H1 (cell line): ENCODE measurements around the gene GPC3. TPM values are rescaled to one million over a fixed set of nuclear protein-coding genes. Genes with fewer than 3 reads are reported as not detected.

Source experiments
- EGR1 ChIP-seq: IDR thresholded peaks from 2 replicates; pipeline ENCODE4 v1.6.1; 2011; ENCODE audit warnings: low read depth, low read length, borderline replicate concordance
- JUND ChIP-seq: IDR thresholded peaks from 2 replicates; pipeline ENCODE4 v1.6.1; 2011; ENCODE audit warnings: mild to moderate bottlenecking, improper control_type of control experiment, low read length
- PHF8 ChIP-seq: fragments of 200-600 bp; sonication (generic); conservative IDR thresholded peaks from 2 replicates; pipeline ENCODE4 v1.7.1; 2012; ENCODE audit warnings: low read depth, mild to moderate bottlenecking, inconsistent platforms, low read length, moderate library complexity
- RAD21 ChIP-seq, 2 experiments: IDR thresholded peaks in 1 of 2; conservative IDR thresholded peaks in 1 of 2; 2 replicates each; pipeline ENCODE4 v1.6.1; 2011; ENCODE audit warnings: low read depth in 2 of 2, low read length in 2 of 2, improper control_type of control experiment in 1 of 2, inconsistent platforms in 1 of 2, mild to moderate bottlenecking in 1 of 2, moderate library complexity in 1 of 2
- RBBP5 ChIP-seq: IDR thresholded peaks from 2 replicates; pipeline ENCODE4 v1.7.1; 2012; ENCODE audit warnings: low read depth, mild to moderate bottlenecking, inconsistent platforms, low read length, moderate library complexity, borderline replicate concordance
- SRF ChIP-seq: IDR thresholded peaks from 2 replicates; pipeline ENCODE4 v1.6.1; 2011; ENCODE audit warnings: mild to moderate bottlenecking, low read depth, low read length, moderate library complexity
- polyA plus RNA-seq, 7 experiments: library from polyadenylated mRNA; depleted of rRNA in 3 of 7; stranded (reverse) in 5 of 7; unstranded in 2 of 7; fragments of >200 nt in 5 of 7; fragments of 200-250 nt in 2 of 7; gene quantifications; 1 replicate in 5 of 7; 2 replicates in 1 of 7; 4 replicates in 1 of 7; pipeline versions ENCODE4 v1.2.1 to v1.2.3, GENCODE V29; 2011 to 2013; ENCODE audit warnings: missing spikeins in 2 of 7, mixed read lengths in 2 of 7
- total RNA-seq: library from RNA; stranded (reverse); fragmentation: NEBNext Ultra II Directional; extraction: Animal tissue kit (Norgen Biotek cat#: 25700); gene quantifications from 2 replicates; pipeline ENCODE4 v1.2.1, GENCODE V29; 2021

GPC3 gene
- total and polyA plus RNA-seq, 2 of the 8 experiments (the other 6 are each of a cell fraction or from before 2014, with no cell fraction given), result 64.8 to 71.9 TPM

GRCh38 chrX:133869270-133869669, 116.1 kb downstream of the GPC3 start (continued):
- TF ChIP-seq RBBP5 (no peak), JUND (no peak), RAD21 (IDR thresholded peaks at IDR 0.05 in 1 of 2, conservative IDR thresholded peaks at IDR 0.05 in 1 of 2; ENCODE audit: low read depth in 2 of 2, low read length in 2 of 2) (no peak), PHF8 (no peak), EGR1 (no peak), SRF (no peak)
